NCI-H2081 treated with DMSO at 0.1 percent for 48 hours (cell line): ENCODE results near the gene PPM1H.
"Not testable (repeated sequence)": the region's sequence is repeated elsewhere in the genome, so short reads cannot be mapped to it uniquely, and the experiment has no call there.

Source experiments
- DNase-seq: peaks from one replicate; lab custom pipeline; 2025; lab: John Stamatoyannopoulos, UW

The PPM1H gene

GRCh38 chr12:62947364-62947763 lies 12.4 kb upstream of the PPM1H start:
- DNase-seq, result no peak

- no peak for DNase-seq
These were observed 8.9 kb upstream of the PPM1H start for GRCh38 chr12:62943779-62944395.

- not testable (repeated sequence) for DNase-seq
These were observed 7.4 kb upstream of the PPM1H start for GRCh38 chr12:62942316-62942715.

- no peak for DNase-seq
These were observed 631 bp downstream of the PPM1H start for GRCh38 chr12:62934239-62934798.

- DNase-seq, result no peak
These were observed 1.2 kb downstream of the PPM1H start for GRCh38 chr12:62933602-62934238.

GRCh38 chr12:62933220-62933601 lies 1.7 kb downstream of the PPM1H start:
- DNase-seq, result no peak

- DNase-seq, result no peak
These were observed 3.5 kb downstream of the PPM1H start for GRCh38 chr12:62931477-62931876.

- no peak for DNase-seq
These were observed 4.2 kb downstream of the PPM1H start for GRCh38 chr12:62930546-62931425.

GRCh38 chr12:62928632-62929031 lies 6.3 kb downstream of the PPM1H start:
- no peak for DNase-seq

GRCh38 chr12:62925680-62926079 lies 9.3 kb downstream of the PPM1H start:
- DNase-seq, result no peak

GRCh38 chr12:62924084-62924483 lies 10.9 kb downstream of the PPM1H start:
- DNase-seq, result no peak

- no peak for DNase-seq
These were observed 12.4 kb downstream of the PPM1H start for GRCh38 chr12:62922539-62922938.

- DNase-seq, result peak; percentile 64
These were observed 15.1 kb downstream of the PPM1H start for GRCh38 chr12:62919838-62920237.

GRCh38 chr12:62917926-62918325 lies 17.0 kb downstream of the PPM1H start:
- no peak for DNase-seq

GRCh38 chr12:62916632-62917425 lies 18.1 kb downstream of the PPM1H start:
- DNase-seq, result no peak

GRCh38 chr12:62915204-62915529 lies 19.8 kb downstream of the PPM1H start:
- DNase-seq, result no peak

- no peak for DNase-seq
These were observed 20.3 kb downstream of the PPM1H start for GRCh38 chr12:62914443-62915203.

- DNase-seq, result no peak
These were observed 21.6 kb downstream of the PPM1H start for GRCh38 chr12:62913380-62913779.

GRCh38 chr12:62912644-62913043 lies 22.3 kb downstream of the PPM1H start:
- no peak for DNase-seq

- no peak for DNase-seq
These were observed 23.7 kb downstream of the PPM1H start for GRCh38 chr12:62911286-62911685.

- DNase-seq, result no peak
These were observed 24.3 kb downstream of the PPM1H start for GRCh38 chr12:62910549-62911169.
